Measurements from ENCODE around the gene IVL. TPM values are rescaled to one million over a fixed set of nuclear protein-coding genes. Genes with fewer than 3 reads are reported as not detected.

The IVL gene
- total RNA-seq, 1 experiment from 2014 or later: not detected

DNA sequence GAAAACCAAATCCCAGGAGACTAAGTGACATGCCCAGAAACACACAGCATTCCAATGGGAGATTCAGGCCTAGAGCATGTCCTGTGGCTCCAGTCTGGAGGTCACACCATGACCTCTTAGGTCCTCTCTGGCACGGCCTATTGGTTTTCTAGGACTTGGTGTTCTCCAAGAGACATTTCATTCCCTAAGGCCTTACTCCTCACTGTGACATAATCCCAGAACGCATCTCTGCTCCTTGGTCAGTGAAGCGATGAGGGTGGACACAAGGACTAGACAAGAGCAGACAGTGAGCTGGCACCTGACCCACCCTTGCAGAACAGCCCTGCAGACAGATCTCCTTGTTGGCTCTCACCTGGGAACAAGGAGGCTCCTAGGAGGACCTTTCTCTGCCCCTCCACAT, 860 bp downstream of the IVL start:
- no peak for DNase-seq
- H3K27me3 ChIP-seq (replicated peaks; ENCODE audit: control insufficient read depth, insufficient read depth, low read length): peaks cover 2% of the 10 kb centered on the region
- CTCF ChIA-PET: interaction anchor here (1.2 kb wide), 1 partner anchor 284 kb away, joined by 4 read pairs; no protein-coding TSS in a partner anchor
- BruUV-seq (replicated peaks): no TSS peak
- intact Hi-C loops (cut with micrococcal nuclease; ENCODE audit: unreplicated experiment): no loop called here
- Mint-ChIP-seq H3K27ac (ENCODE audit: unreplicated experiment) (no peak overlapping the region), H3K4me1 (ENCODE audit: low read depth, unreplicated experiment) (no peaks in the 10 kb centered on the region), H3K9me3 (ENCODE audit: unreplicated experiment) (no peaks in the 10 kb centered on the region), H3K36me3 (ENCODE audit: insufficient read depth, unreplicated experiment) (no peaks in the 10 kb centered on the region), H3K4me3 (ENCODE audit: unreplicated experiment) (no peak overlapping the region), H3K27me3 (ENCODE audit: insufficient read depth, unreplicated experiment) (peaks cover 26% of the 10 kb centered on the region)
- H3K36me3 ChIP-seq (ENCODE audit: control insufficient read depth, insufficient read depth, low read length): no peaks in the 10 kb centered on the region
- no peaks in the 10 kb centered on the region for H3K9me3 ChIP-seq
- H3K4me1 ChIP-seq: no peaks in the 10 kb centered on the region
- H3K4me3 ChIP-seq (ENCODE audit: low read depth, low read length): no peak overlapping the region
- POLR2A ChIA-PET: no interaction called here
- TF ChIP-seq, protein P1, sequence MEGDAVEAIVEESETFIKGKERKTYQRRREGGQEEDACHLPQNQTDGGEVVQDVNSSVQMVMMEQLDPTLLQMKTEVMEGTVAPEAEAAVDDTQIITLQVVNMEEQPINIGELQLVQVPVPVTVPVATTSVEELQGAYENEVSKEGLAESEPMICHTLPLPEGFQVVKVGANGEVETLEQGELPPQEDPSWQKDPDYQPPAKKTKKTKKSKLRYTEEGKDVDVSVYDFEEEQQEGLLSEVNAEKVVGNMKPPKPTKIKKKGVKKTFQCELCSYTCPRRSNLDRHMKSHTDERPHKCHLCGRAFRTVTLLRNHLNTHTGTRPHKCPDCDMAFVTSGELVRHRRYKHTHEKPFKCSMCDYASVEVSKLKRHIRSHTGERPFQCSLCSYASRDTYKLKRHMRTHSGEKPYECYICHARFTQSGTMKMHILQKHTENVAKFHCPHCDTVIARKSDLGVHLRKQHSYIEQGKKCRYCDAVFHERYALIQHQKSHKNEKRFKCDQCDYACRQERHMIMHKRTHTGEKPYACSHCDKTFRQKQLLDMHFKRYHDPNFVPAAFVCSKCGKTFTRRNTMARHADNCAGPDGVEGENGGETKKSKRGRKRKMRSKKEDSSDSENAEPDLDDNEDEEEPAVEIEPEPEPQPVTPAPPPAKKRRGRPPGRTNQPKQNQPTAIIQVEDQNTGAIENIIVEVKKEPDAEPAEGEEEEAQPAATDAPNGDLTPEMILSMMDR (IDR thresholded peaks at IDR 0.05; ENCODE audit: insufficient read depth in 1 of 2, low read depth in 1 of 2, low read length in 1 of 2, severe bottlenecking in 1 of 2, unreplicated experiment in 1 of 2): no peak

DNA sequence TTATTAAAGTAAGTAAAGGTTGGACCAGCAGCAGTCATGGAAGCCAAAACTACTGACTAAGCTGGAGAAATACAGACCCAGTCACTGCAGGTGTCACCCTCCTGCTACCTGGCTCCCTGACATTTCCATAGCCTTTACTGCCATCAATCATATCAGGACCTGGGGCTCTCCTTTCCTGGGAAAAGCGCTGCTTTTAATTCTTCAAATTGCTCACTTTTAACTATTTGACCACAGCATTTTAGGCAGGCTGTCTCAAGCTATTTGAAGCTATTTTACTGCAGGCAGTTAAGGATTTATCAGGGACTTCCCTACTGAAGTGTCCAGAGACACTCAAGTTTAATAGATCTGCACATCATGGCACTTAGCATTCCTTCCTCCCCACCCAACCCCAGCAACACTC, 4.1 kb downstream of the IVL start:
- Mint-ChIP-seq H3K4me3 (ENCODE audit: unreplicated experiment) (no peak overlapping the region), H3K27me3 (ENCODE audit: insufficient read depth, unreplicated experiment) (peaks cover 22% of the 10 kb centered on the region), H3K36me3 (ENCODE audit: insufficient read depth, unreplicated experiment) (no peaks in the 10 kb centered on the region), H3K27ac (ENCODE audit: unreplicated experiment) (no peak overlapping the region), H3K9me3 (ENCODE audit: unreplicated experiment) (no peaks in the 10 kb centered on the region), H3K4me1 (ENCODE audit: low read depth, unreplicated experiment) (no peaks in the 10 kb centered on the region)
- no peak for DNase-seq
- H3K27me3 ChIP-seq (replicated peaks; ENCODE audit: control insufficient read depth, insufficient read depth, low read length): no peaks in the 10 kb centered on the region
- ChIA-PET CTCF (no interaction called here), POLR2A (no interaction called here)
- intact Hi-C loops (cut with micrococcal nuclease; ENCODE audit: unreplicated experiment): no loop called here
- TF ChIP-seq, protein P1 (IDR thresholded peaks at IDR 0.05; ENCODE audit: insufficient read depth in 1 of 2, low read depth in 1 of 2, low read length in 1 of 2, severe bottlenecking in 1 of 2, unreplicated experiment in 1 of 2): no peak
- H3K36me3 ChIP-seq (ENCODE audit: control insufficient read depth, insufficient read depth, low read length): no peaks in the 10 kb centered on the region
- H3K4me1 ChIP-seq: no peaks in the 10 kb centered on the region
- no TSS peak for BruUV-seq (replicated peaks)
- no peaks in the 10 kb centered on the region for H3K9me3 ChIP-seq
- H3K4me3 ChIP-seq (ENCODE audit: low read depth, low read length): no peak overlapping the region

DNA sequence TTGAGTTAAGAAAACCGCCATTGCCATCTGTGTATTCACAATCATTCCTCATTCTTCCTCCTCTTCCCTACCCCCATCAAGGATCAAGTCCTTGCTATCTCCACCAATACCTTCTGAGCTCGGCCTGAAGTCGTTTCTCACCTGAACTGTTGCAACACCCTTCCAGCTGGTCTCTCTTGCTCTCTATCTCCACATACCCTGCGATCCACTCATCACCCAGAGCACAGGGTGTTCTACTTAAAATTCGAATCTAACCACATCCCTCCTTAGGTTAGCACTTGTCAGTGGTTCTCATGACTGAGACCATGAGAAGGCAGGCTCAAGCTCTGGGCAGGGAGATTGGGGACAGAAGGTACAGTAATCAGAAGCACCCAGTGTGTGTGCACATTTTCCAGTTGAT, 4.6 kb downstream of the IVL start:
- Histone ChIP-seq H3K4me1 (no peaks in the 10 kb centered on the region), H3K4me3 (ENCODE audit: low read depth, low read length) (no peak overlapping the region), H3K9me3 (no peaks in the 10 kb centered on the region), H3K27me3 (replicated peaks; ENCODE audit: control insufficient read depth, insufficient read depth, low read length) (no peaks in the 10 kb centered on the region), H3K36me3 (ENCODE audit: control insufficient read depth, insufficient read depth, low read length) (no peaks in the 10 kb centered on the region)
- Mint-ChIP-seq H3K4me1 (ENCODE audit: low read depth, unreplicated experiment) (no peaks in the 10 kb centered on the region), H3K27ac (ENCODE audit: unreplicated experiment) (no peak overlapping the region), H3K27me3 (ENCODE audit: insufficient read depth, unreplicated experiment) (peaks cover 22% of the 10 kb centered on the region), H3K36me3 (ENCODE audit: insufficient read depth, unreplicated experiment) (no peaks in the 10 kb centered on the region), H3K9me3 (ENCODE audit: unreplicated experiment) (no peaks in the 10 kb centered on the region), H3K4me3 (ENCODE audit: unreplicated experiment) (no peak overlapping the region)
- CTCF ChIA-PET: no interaction called here
- DNase-seq: no peak
- BruUV-seq (replicated peaks): no TSS peak
- POLR2A ChIA-PET: no interaction called here
- TF ChIP-seq, protein P1 (IDR thresholded peaks at IDR 0.05; ENCODE audit: insufficient read depth in 1 of 2, low read depth in 1 of 2, low read length in 1 of 2, severe bottlenecking in 1 of 2, unreplicated experiment in 1 of 2): no peak
- intact Hi-C loops (cut with micrococcal nuclease; ENCODE audit: unreplicated experiment): no loop called here

Measured in Caco-2 (cell line).